Suprapubic skin (tissue), 4 donors: ENCODE results near the gene HOXC5.

Experiments
- EP300 ChIP-seq: sonication (generic); formaldehyde crosslinking; IDR thresholded peaks from one replicate; pipeline ENCODE4 v1.6.1; 2017; ENCODE audit warnings: antibody characterized with exemption
- POLR2A ChIP-seq, 2 donors: fragments of 450-650 bp; IDR thresholded peaks; one replicate each; pipeline ENCODE4 v1.6.1; 2017; ENCODE audit warnings: antibody characterized with exemption in 2 of 2, mild to moderate bottlenecking in 2 of 2, moderate library complexity in 2 of 2
- POLR2AphosphoS5 ChIP-seq, 3 donors: sonication (generic); formaldehyde crosslinking; IDR thresholded peaks; one replicate each; pipeline ENCODE4 v1.6.1; 2017; ENCODE audit warnings: antibody characterized with exemption in 3 of 3
- TF ChIP-seq, protein P1 (sequence below), 2 donors: fragments of 200-600 bp in 1 of 2; fragments of 450-650 bp in 1 of 2; sonication (generic) in 1 of 2; IDR thresholded peaks; one replicate each; pipeline ENCODE4 v1.5.1; 2016 to 2019; ENCODE audit warnings: antibody characterized with exemption in 2 of 2, mild to moderate bottlenecking in 1 of 2, moderate library complexity in 1 of 2

DNA sequence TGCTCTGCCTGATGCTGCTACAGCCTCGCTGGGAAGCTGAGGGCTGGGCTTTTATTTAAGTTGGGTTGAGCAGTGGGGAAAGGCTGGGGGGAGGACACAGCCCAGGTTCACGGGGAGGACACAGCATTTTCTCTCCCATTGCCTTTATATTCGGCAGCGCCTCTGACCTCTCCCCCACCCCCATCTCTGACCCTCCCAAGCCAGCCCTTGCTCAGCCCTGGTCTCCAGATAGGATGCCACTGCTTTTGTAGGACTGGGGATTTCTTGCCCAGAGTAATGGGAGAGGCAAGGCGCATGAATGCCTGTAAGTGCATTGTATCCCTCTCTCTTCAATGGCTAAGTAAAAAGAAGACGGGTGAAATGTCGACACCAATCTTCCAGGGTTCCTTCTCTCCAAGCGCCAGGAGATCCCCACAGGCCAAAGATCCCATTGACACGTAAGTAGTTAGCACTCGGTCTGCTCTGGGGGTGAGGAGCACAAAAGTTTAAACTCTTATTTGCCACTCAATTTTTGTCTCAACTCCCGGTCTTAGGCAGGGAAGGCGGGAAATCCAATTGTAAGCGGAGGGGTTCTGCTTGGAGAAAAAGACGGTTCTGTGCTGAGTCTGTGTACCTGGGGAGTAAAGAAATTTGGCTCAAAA is 25.4 kb downstream of the HOXC5 start:
- TF ChIP-seq, protein P1, sequence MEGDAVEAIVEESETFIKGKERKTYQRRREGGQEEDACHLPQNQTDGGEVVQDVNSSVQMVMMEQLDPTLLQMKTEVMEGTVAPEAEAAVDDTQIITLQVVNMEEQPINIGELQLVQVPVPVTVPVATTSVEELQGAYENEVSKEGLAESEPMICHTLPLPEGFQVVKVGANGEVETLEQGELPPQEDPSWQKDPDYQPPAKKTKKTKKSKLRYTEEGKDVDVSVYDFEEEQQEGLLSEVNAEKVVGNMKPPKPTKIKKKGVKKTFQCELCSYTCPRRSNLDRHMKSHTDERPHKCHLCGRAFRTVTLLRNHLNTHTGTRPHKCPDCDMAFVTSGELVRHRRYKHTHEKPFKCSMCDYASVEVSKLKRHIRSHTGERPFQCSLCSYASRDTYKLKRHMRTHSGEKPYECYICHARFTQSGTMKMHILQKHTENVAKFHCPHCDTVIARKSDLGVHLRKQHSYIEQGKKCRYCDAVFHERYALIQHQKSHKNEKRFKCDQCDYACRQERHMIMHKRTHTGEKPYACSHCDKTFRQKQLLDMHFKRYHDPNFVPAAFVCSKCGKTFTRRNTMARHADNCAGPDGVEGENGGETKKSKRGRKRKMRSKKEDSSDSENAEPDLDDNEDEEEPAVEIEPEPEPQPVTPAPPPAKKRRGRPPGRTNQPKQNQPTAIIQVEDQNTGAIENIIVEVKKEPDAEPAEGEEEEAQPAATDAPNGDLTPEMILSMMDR (IDR thresholded peaks at IDR 0.05) = no peak
- no peak for TF ChIP-seq POLR2AphosphoS5 (IDR thresholded peaks at IDR 0.05)
- no peak for TF ChIP-seq POLR2A (IDR thresholded peaks at IDR 0.05)
- no peak for TF ChIP-seq EP300
